A673 (cell line): ENCODE measurements around the gene ARL9. TPM values are rescaled to one million over a fixed set of nuclear protein-coding genes. Genes with fewer than 3 reads are reported as not detected.

ENCODE experiments used
- BruUV-seq: library from RNA; stranded (reverse); fragments of 400-500 nt; replicated peaks from 2 replicates; lab custom pipeline; 2021; lab: Mats Ljungman, UMichigan
- CTCF ChIA-PET: fragments of 300-600 bp; sonication (Branson Sonifier 250); formaldehyde crosslinking; loops from one replicate; lab custom pipeline; 2022; ENCODE audit warnings: antibody characterized with exemption; lab: Charles Lee
- POLR2A ChIA-PET: fragments of 300-600 bp; sonication (Branson Sonifier 250); formaldehyde crosslinking; loops from one replicate; lab custom pipeline; 2022; ENCODE audit warnings: antibody characterized with exemption; ENCODE audit not compliant: low non-redundant PET; lab: Charles Lee
- DNase-seq: peaks from one replicate; pipeline ENCODE4 v3.0.0-alpha.2; 2015; ENCODE audit warnings: low spot score
- H3K27ac ChIP-seq: fragments of 200-600 bp; sonication (generic); 2 replicates; pipeline ENCODE4 v1.5.1; 2016; ENCODE audit warnings: mixed run types, low read depth, mild to moderate bottlenecking, mixed read lengths, antibody characterized with exemption, low read length; ENCODE audit not compliant: poor library complexity, severe bottlenecking
- H3K27me3 ChIP-seq: fragments of 200-600 bp; sonication (generic); replicated peaks from 2 replicates; pipeline ENCODE4 v1.6.1; 2017; ENCODE audit warnings: mixed run types, low read depth, mild to moderate bottlenecking, mixed read lengths, antibody characterized with exemption, low read length; ENCODE audit not compliant: insufficient read depth, poor library complexity
- H3K36me3 ChIP-seq: fragments of 200-600 bp; sonication (generic); 2 replicates; pipeline ENCODE4 v1.6.1; 2016; ENCODE audit warnings: mixed run types, mild to moderate bottlenecking, mixed read lengths, antibody characterized with exemption, low read length; ENCODE audit not compliant: insufficient read depth, poor library complexity, severe bottlenecking
- H3K4me1 ChIP-seq: fragments of 200-600 bp; sonication (generic); 2 replicates; pipeline ENCODE4 v1.6.1; 2017; ENCODE audit warnings: mixed run types, mild to moderate bottlenecking, mixed read lengths, antibody characterized with exemption, low read length; ENCODE audit not compliant: insufficient read depth, poor library complexity, severe bottlenecking
- H3K4me3 ChIP-seq: fragments of 200-600 bp; sonication (generic); 2 replicates; pipeline ENCODE4 v1.5.1; 2016; ENCODE audit warnings: low read depth, mixed run types, mild to moderate bottlenecking, mixed read lengths, low read length; ENCODE audit not compliant: poor library complexity, severe bottlenecking
- H3K9me3 ChIP-seq: fragments of 200-600 bp; sonication (generic); 2 replicates; pipeline ENCODE4 v1.6.1; 2016; ENCODE audit warnings: mixed run types, low read depth, mild to moderate bottlenecking, mixed read lengths, antibody characterized with exemption, low read length; ENCODE audit not compliant: poor library complexity, severe bottlenecking
- CTCF ChIP-seq: fragments of 300-800, 200-600 bp; sonication (generic); conservative IDR thresholded peaks from 2 replicates; pipeline ENCODE4 v1.5.1; 2017; ENCODE audit warnings: low read depth, mild to moderate bottlenecking, antibody characterized with exemption, low read length, moderate library complexity, mixed read lengths
- EZH2 ChIP-seq: fragments of 200-600 bp; sonication (generic); IDR thresholded peaks from 2 replicates; pipeline ENCODE4 v1.6.1; 2017; ENCODE audit warnings: borderline replicate concordance, low read depth, mild to moderate bottlenecking, mixed read lengths, antibody characterized with exemption, low read length; ENCODE audit not compliant: poor library complexity, severe bottlenecking
- intact Hi-C: fragments of 100-400 bp; cut with micrococcal nuclease; formaldehyde crosslinking; loops from one replicate; pipeline ENCODE4 v1.10.0; 2022; ENCODE audit not compliant: unreplicated experiment
- total RNA-seq: library from RNA; stranded (reverse); gene quantifications from 2 replicates; pipeline ENCODE4 v1.2.3, GENCODE V29; 2021

The ARL9 gene
- total RNA-seq, 1 experiment from 2014 or later: 0.24 TPM

GRCh38 chr4:56552273-56552672 lies 46.7 kb downstream of the ARL9 start:
- Histone ChIP-seq H3K9me3 (no peaks in the 10 kb centered on the region), H3K36me3 (no peaks in the 10 kb centered on the region), H3K4me3 (no peak overlapping the region), H3K27ac (no peak overlapping the region), H3K4me1 (no peaks in the 10 kb centered on the region), H3K27me3 (no peaks in the 10 kb centered on the region)
- BruUV-seq: no TSS peak
- ChIA-PET POLR2A (no interaction called here), CTCF (no interaction called here)
- intact Hi-C loops: no loop called here
- DNase-seq: no peak
- TF ChIP-seq EZH2 (no peak), CTCF (no peak)

DNA sequence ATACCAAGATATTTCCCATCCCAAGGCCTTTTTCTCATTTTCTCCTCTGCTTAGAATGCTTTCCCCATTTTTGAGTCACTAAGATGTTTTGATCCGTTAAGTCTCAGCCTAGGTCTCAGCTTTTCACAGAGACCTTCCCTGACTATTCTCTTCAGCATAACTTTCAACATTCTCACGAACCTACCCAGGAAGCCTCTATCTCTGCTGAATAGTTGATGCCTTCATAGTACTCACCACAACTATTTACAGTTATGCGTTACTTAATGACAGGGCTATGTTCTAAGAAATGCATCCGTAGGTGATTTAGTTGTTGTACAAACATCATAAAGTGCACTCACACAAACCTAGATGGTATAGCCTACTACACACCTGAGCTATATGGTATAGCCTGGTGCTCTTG lies 64.5 kb downstream of the ARL9 start:
- DNase-seq: no peak
- BruUV-seq: no TSS peak
- Histone ChIP-seq H3K4me3 (no peak overlapping the region), H3K4me1 (no peaks in the 10 kb centered on the region), H3K9me3 (no peaks in the 10 kb centered on the region), H3K27me3 (no peaks in the 10 kb centered on the region), H3K27ac (no peak overlapping the region), H3K36me3 (no peaks in the 10 kb centered on the region)
- TF ChIP-seq CTCF (no peak), EZH2 (no peak)
- intact Hi-C loops: loop anchor here (10.0 kb wide), 1 partner anchor 235 kb away; no protein-coding TSS in a partner anchor
- ChIA-PET CTCF (no interaction called here), POLR2A (no interaction called here)

Other genes starting within 250 kb of the ARL9 start
- 3.8 and 5.2 TPM in 2 replicates for gene AASDH, start 118.3 kb upstream of the ARL9 start, total RNA-seq
- gene PPAT, start 70.2 kb upstream of the ARL9 start, total RNA-seq: 38.6 and 41.6 TPM in 2 replicates
- 190 and 209 TPM in 2 replicates for gene PAICS, start 69.5 kb upstream of the ARL9 start, total RNA-seq
- 82.9 and 87.4 TPM in 2 replicates for gene SRP72, start 38.2 kb upstream of the ARL9 start, total RNA-seq
- not detected in 2 replicates for gene HOPX, start 175.5 kb downstream of the ARL9 start, total RNA-seq